Lower leg skin (tissue), 4 donors: Measurements from ENCODE around the gene FNBP1L. TPM values are rescaled to one million over a fixed set of nuclear protein-coding genes. Genes with fewer than 3 reads are reported as not detected.
"Not testable (repeated sequence)": the region's sequence is repeated elsewhere in the genome, so short reads cannot be mapped to it uniquely, and the experiment has no call there.

Experiments used
- DNase-seq, 2 donors: peaks; one replicate each; pipeline ENCODE4 v3.0.0-alpha.2; 2019; ENCODE audit warnings: low spot score in 2 of 2
- H3K4me3 ChIP-seq: fragments of 200-600 bp; sonication (generic); 2 replicates; pipeline ENCODE4 v1.5.1; 2017; ENCODE audit warnings: mild to moderate bottlenecking, low read depth; ENCODE audit not compliant: poor library complexity, severe bottlenecking
- POLR2A ChIP-seq, 2 donors: fragments of 450-650 bp; IDR thresholded peaks; one replicate each; pipeline ENCODE4 v1.6.1; 2016 to 2017; ENCODE audit warnings: antibody characterized with exemption in 2 of 2, mild to moderate bottlenecking in 1 of 2, moderate library complexity in 1 of 2
- WGBS, 2 donors: methylation state at CpG; one replicate each; pipeline ENCODE4 v1.1.5; 2018; 5-methylcytosine and 5-hydroxymethylcytosine counted together
- intact Hi-C: fragments of 100-400 bp; cut with DNase I; formaldehyde crosslinking; loops from one replicate; pipeline ENCODE4 v1.15.0; 2023; ENCODE audit warnings: low total_unique reads
- total RNA-seq, 4 donors: library from RNA; depleted of rRNA; stranded (reverse); fragments of >200 nt; gene quantifications; one replicate each; pipeline ENCODE4 v1.1.0, GENCODE V29; 2016
- TF ChIP-seq, protein P1 (sequence below), 3 donors: fragments of 450-650 bp; IDR thresholded peaks; one replicate each; pipeline ENCODE4 v1.5.1; 2016; ENCODE audit warnings: antibody characterized with exemption in 3 of 3, mild to moderate bottlenecking in 3 of 3, moderate library complexity in 2 of 3

Gene FNBP1L
- total RNA-seq, 4 donors from 2014 or later, result 19.4 to 30.4 (median 21.9) TPM

DNA sequence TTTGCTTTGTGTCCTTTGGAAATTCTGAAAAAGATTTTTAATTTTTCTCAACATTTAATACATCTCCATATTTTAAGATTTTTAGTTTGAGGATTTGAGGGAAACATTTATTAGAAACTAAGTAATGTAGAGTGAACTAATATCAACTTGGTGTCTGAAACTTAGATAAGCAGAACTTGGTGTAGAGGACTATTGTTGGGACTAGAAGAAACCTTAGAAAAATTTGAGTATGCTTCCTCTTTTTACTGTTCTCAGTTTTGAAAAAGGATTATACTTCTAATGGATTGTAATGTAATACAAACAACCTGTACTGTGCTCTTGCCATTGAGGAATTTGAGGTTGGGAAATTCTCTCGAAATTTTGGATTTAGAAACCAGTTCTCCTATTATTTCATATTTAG is 2.4 kb downstream of the FNBP1L start:
- TF ChIP-seq POLR2A (IDR thresholded peaks at IDR 0.05), result no peak
- TF ChIP-seq, protein P1, sequence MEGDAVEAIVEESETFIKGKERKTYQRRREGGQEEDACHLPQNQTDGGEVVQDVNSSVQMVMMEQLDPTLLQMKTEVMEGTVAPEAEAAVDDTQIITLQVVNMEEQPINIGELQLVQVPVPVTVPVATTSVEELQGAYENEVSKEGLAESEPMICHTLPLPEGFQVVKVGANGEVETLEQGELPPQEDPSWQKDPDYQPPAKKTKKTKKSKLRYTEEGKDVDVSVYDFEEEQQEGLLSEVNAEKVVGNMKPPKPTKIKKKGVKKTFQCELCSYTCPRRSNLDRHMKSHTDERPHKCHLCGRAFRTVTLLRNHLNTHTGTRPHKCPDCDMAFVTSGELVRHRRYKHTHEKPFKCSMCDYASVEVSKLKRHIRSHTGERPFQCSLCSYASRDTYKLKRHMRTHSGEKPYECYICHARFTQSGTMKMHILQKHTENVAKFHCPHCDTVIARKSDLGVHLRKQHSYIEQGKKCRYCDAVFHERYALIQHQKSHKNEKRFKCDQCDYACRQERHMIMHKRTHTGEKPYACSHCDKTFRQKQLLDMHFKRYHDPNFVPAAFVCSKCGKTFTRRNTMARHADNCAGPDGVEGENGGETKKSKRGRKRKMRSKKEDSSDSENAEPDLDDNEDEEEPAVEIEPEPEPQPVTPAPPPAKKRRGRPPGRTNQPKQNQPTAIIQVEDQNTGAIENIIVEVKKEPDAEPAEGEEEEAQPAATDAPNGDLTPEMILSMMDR (IDR thresholded peaks at IDR 0.05), result no peak
- DNase-seq, result no peak
- intact Hi-C loops, result no loop called here
- H3K4me3 ChIP-seq, result no peak overlapping the region
- WGBS, 2 donors, result 76 to 84% methylated on average over 1 of the region's 1 CpG

GRCh38 chr1:93453911-93454310 is 6.0 kb downstream of the FNBP1L start:
- TF ChIP-seq, protein P1 (IDR thresholded peaks at IDR 0.05), result no peak
- TF ChIP-seq POLR2A (IDR thresholded peaks at IDR 0.05), result no peak

GRCh38 chr1:93459126-93459525 is 11.2 kb downstream of the FNBP1L start:
- WGBS, 2 donors, result 94 to 97% methylated on average over 3 of the region's 3 CpGs
- intact Hi-C loops, result no loop called here
- no peak for DNase-seq
- H3K4me3 ChIP-seq, result no peak overlapping the region
- no peak for TF ChIP-seq POLR2A (IDR thresholded peaks at IDR 0.05)
- TF ChIP-seq, protein P1 (IDR thresholded peaks at IDR 0.05), result no peak

More at GRCh38 chr1:93453911-93454310, 6.0 kb downstream of the FNBP1L start:
- WGBS, 2 donors, result 78 to 83% methylated on average over 1 of the region's 1 CpG
- no peak for DNase-seq
- intact Hi-C loops, result no loop called here
- H3K4me3 ChIP-seq, result no peak overlapping the region

GRCh38 chr1:93461236-93461635 is 13.3 kb downstream of the FNBP1L start:
- no peak for DNase-seq
- no peak for TF ChIP-seq POLR2A (IDR thresholded peaks at IDR 0.05)
- TF ChIP-seq, protein P1 (IDR thresholded peaks at IDR 0.05), result no peak
- 92 to 93% methylated on average over 5 of the region's 5 CpGs for WGBS, 2 donors
- intact Hi-C loops, result no loop called here
- H3K4me3 ChIP-seq, result no peak overlapping the region

DNA sequence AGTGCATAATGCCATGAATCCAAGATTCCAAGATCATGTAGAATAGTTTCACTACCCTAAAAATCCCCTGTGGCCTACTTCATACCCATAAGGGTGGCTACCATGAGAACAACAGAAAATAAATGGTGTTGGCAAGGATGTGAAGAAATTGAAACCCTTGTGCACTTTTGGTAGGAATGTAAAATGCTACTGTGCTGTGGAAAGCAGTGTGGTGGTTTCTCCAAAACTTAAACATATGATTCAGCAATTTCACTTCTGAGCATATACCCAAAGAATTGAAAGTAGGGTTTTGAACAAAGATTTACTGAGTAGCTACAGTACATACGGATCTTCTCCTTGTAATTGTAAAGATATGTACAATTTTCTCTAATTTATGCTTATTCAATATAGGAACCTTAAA is 16.0 kb downstream of the FNBP1L start:
- no peak overlapping the region for H3K4me3 ChIP-seq
- no peak for DNase-seq
- TF ChIP-seq, protein P1 (IDR thresholded peaks at IDR 0.05), result no peak
- TF ChIP-seq POLR2A (IDR thresholded peaks at IDR 0.05), result no peak
- WGBS, 2 donors, result 95 to 98% methylated on average over 1 of the region's 1 CpG
- intact Hi-C loops, result no loop called here

GRCh38 chr1:93465371-93466082 is 17.6 kb downstream of the FNBP1L start:
- intact Hi-C loops, DNase-seq, H3K4me3 ChIP-seq: not testable (repeated sequence)
- 87 to 99% methylated on average over 5 of the region's 6 CpGs for WGBS, 2 donors
